Measurements from ENCODE around the gene TRAF2. TPM values are rescaled to one million over a fixed set of nuclear protein-coding genes. Genes with fewer than 3 reads are reported as not detected.
"Not testable (repeated sequence)": the region's sequence is repeated elsewhere in the genome, so short reads cannot be mapped to it uniquely, and the experiment has no call there.

Gene TRAF2
- total and polyA plus RNA-seq, 2 donors, result 12.8 to 18.8 TPM

DNA sequence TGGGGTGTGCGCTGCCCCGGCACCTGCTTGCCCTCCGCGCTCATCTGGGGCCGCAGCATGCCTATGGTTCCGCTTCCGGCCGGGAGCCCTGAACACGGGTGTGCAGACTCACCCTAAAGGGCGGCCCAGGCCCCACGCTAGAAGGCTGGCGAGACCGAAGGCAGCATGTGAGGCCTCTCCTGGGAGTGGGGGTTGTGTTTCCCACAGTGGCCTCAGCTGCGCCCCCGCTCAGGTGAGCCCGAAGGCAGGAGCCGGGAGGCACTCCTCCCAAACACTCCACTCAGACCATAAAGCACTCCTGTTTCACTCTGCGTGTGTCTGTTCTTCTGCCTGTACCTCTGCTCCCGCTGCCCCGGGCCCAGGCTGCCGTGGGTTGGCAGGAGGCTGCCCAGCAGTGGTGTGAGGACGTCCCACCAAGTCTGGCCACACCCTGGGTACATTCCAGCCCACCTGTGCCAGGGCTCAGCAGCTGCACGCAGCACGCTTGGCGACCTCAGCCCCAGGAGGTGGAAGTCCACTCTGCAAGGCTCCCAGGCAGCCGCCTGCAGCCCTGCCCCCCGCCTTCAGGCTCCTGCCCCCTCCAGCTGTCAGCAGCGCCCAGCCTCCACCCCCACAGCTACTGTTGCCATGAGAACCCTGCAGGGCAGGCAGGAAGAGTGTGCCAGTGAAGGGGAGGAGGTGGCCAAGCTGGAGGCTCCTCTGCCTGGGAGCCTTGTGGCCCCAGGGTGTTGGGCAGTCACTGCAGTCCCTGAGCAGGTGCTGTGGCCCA is 45.3 kb upstream of the TRAF2 start:
- DNase-seq (ENCODE audit: low read depth in 6 of 9, low spot score in 9 of 9), result peak in 2 of 9 donors; percentile 37 to 43
- Histone ChIP-seq H3K9me3 (ENCODE audit: control insufficient read depth in 2 of 2, insufficient read depth in 1 of 2, low read length in 1 of 2) (peaks cover 2 to 3% of the 10 kb centered on the region in 2 donors), H3K27ac (ENCODE audit: low read depth in 1 of 2, low read length in 1 of 2) (peak overlapping the region in 1 of 2 donors; percentile 60), H3K36me3 (ENCODE audit: control insufficient read depth in 2 of 2, insufficient read depth in 2 of 2, low read length in 1 of 2) (peaks cover 26 to 50% of the 10 kb centered on the region in 2 donors), H3K4me3 (ENCODE audit: low read length in 2 of 2) (no peak overlapping the region), H3K27me3 (ENCODE audit: control insufficient read depth in 2 of 2, insufficient read depth in 1 of 2, low read length in 1 of 2) (peaks cover 30 to 36% of the 10 kb centered on the region in 2 donors), H3K4me1 (ENCODE audit: control insufficient read depth in 2 of 2, insufficient read depth in 2 of 2, low read length in 2 of 2) (peaks cover 6 to 30% of the 10 kb centered on the region in 2 donors)
- WGBS, result 89% methylated on average over 28 of the region's 28 CpGs

DNA sequence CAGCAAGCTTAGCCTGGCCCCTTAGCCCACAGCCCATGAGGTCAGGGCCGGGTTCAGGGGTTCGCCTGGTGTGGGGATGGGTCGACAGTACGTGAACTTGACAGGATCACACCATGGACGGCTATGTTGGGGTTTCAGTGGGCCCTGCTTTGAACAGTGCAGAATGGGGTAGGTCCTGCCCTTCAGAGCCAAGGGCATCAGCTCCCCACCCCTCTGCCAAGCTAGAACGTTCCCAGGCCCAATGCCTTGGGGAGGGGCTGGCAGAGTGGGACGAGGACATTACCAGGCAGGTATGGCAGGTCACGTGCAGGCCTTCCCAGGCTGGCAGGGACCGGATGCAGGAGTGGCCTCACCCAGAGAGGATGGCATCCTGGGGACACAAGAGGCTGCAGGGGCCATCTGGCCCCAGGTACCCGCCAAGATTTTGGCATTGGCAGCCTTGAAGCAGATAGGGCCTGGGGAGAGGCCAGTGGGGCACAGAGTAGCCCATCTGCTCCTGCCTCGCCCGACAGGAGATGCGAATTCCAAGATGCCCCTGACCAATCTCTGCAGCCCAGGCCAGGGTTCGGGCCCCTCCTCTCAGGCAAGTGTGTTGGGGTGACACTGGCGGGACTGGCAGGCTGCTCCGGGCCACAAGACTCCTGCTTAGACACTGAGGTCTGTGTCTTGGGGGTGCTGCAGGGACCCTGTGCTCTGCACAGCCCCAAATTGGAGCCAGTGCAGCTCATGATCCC is 44.5 kb upstream of the TRAF2 start:
- 78% methylated on average over 16 of the region's 16 CpGs for WGBS
- not testable (repeated sequence) for H3K27ac ChIP-seq (ENCODE audit: low read depth in 1 of 2, low read length in 1 of 2); DNase-seq (ENCODE audit: low read depth in 6 of 9, low spot score in 9 of 9); H3K9me3 ChIP-seq (ENCODE audit: control insufficient read depth in 2 of 2, insufficient read depth in 1 of 2, low read length in 1 of 2)
- peaks cover 9 to 30% of the 10 kb centered on the region in 2 donors for H3K4me1 ChIP-seq (ENCODE audit: control insufficient read depth in 2 of 2, insufficient read depth in 2 of 2, low read length in 2 of 2)
- peaks cover 26 to 42% of the 10 kb centered on the region in 2 donors for H3K36me3 ChIP-seq (ENCODE audit: control insufficient read depth in 2 of 2, insufficient read depth in 2 of 2, low read length in 1 of 2)
- H3K4me3 ChIP-seq (ENCODE audit: low read length in 2 of 2), result peak overlapping the region; percentile 45 to 55
- peaks cover 37 to 44% of the 10 kb centered on the region in 2 donors for H3K27me3 ChIP-seq (ENCODE audit: control insufficient read depth in 2 of 2, insufficient read depth in 1 of 2, low read length in 1 of 2)

DNA sequence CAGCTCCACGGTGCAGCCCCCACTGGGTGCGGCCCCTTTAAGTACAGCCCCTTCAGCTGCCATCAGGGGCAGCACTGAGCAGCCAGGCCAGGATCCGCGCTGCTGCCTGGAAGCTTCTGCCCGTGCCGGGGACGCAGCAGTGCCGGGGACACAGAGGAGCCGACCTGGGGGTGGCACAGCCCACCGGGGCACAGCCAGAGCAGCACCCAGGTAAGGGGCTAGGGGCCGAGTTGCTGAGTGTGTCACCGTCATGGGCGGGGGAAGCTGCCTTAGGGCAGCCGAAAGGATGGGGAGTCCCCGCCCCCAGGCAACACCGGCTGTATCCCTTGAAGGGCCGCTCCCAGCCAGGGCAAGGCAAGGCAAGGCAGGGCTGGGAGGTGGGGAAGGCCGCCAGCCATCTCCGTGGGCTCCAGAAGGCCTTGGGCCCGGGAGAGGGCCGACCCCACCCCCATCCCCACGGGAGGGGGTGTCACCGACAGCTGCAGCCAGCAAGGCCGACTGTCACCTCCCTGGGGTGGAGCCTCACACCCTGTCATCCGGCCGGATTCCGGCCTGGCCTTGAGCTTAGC is 43.9 kb upstream of the TRAF2 start, which contains the start of gene AJM1:
Gene AJM1 (plus strand): TSS at position 99 of the 569 bp plus-strand sequence. CDS start 1,937 bp downstream, outside the sequence.
- H3K36me3 ChIP-seq (ENCODE audit: control insufficient read depth in 2 of 2, insufficient read depth in 2 of 2, low read length in 1 of 2), result peaks cover 26 to 37% of the 10 kb centered on the region in 2 donors
- 1% methylated on average over 27 of the region's 27 CpGs for WGBS
- peaks cover 43 to 50% of the 10 kb centered on the region in 2 donors for H3K27me3 ChIP-seq (ENCODE audit: control insufficient read depth in 2 of 2, insufficient read depth in 1 of 2, low read length in 1 of 2)
- peak; percentile 49 to 88 (median 73) for DNase-seq (ENCODE audit: low read depth in 6 of 9, low spot score in 9 of 9)
- peak within 1 kb of the TSS; percentile 45 to 55 for H3K4me3 ChIP-seq (ENCODE audit: low read length in 2 of 2)
- H3K9me3 ChIP-seq (ENCODE audit: control insufficient read depth in 2 of 2, insufficient read depth in 1 of 2, low read length in 1 of 2); H3K27ac ChIP-seq (ENCODE audit: low read depth in 1 of 2, low read length in 1 of 2): not testable (repeated sequence)
- H3K4me1 ChIP-seq (ENCODE audit: control insufficient read depth in 2 of 2, insufficient read depth in 2 of 2, low read length in 2 of 2), result peaks cover 9 to 31% of the 10 kb centered on the region in 2 donors

DNA sequence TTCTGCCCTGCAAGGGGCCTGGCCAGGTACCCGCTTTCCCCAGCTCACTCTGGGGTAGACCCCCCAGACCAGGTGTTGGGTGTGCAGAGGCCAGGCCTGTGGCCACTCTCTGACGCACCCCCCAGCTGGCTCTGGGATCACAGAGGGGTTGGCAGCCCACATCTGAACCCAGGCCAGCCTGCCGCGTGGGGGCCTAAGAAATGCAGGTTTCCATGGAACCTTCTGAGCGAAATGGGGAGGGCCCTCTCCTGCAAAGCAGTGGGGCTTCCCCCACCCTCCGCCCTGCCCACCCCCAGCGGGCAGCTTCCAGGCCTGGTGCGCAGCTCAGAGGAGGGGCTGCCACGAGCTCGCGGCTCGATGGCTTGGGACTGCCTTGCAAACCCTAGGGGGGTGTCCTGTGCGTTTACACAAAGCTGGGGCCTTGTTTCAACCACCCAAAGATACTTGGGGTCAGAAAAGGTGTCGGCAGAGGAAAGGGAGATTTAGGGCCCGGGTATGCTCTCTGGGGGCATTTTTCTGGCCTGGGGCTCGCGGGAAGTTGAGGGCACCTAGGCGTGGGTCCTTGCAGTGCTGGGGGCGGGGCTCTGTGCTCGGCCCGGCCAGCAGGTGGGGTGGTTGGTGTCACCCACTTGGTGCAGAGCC is 43.0 kb upstream of the TRAF2 start:
- H3K9me3 ChIP-seq (ENCODE audit: control insufficient read depth in 2 of 2, insufficient read depth in 1 of 2, low read length in 1 of 2); H3K27ac ChIP-seq (ENCODE audit: low read depth in 1 of 2, low read length in 1 of 2); DNase-seq (ENCODE audit: low read depth in 6 of 9, low spot score in 9 of 9): not testable (repeated sequence)
- Histone ChIP-seq H3K27me3 (ENCODE audit: control insufficient read depth in 2 of 2, insufficient read depth in 1 of 2, low read length in 1 of 2) (peaks cover 51 to 58% of the 10 kb centered on the region in 2 donors), H3K36me3 (ENCODE audit: control insufficient read depth in 2 of 2, insufficient read depth in 2 of 2, low read length in 1 of 2) (peaks cover 21 to 29% of the 10 kb centered on the region in 2 donors), H3K4me3 (ENCODE audit: low read length in 2 of 2) (peak overlapping the region in 1 of 2 donors; percentile 55), H3K4me1 (ENCODE audit: control insufficient read depth in 2 of 2, insufficient read depth in 2 of 2, low read length in 2 of 2) (peaks cover 15 to 40% of the 10 kb centered on the region in 2 donors)
- 21% methylated on average over 21 of the region's 21 CpGs for WGBS

DNA sequence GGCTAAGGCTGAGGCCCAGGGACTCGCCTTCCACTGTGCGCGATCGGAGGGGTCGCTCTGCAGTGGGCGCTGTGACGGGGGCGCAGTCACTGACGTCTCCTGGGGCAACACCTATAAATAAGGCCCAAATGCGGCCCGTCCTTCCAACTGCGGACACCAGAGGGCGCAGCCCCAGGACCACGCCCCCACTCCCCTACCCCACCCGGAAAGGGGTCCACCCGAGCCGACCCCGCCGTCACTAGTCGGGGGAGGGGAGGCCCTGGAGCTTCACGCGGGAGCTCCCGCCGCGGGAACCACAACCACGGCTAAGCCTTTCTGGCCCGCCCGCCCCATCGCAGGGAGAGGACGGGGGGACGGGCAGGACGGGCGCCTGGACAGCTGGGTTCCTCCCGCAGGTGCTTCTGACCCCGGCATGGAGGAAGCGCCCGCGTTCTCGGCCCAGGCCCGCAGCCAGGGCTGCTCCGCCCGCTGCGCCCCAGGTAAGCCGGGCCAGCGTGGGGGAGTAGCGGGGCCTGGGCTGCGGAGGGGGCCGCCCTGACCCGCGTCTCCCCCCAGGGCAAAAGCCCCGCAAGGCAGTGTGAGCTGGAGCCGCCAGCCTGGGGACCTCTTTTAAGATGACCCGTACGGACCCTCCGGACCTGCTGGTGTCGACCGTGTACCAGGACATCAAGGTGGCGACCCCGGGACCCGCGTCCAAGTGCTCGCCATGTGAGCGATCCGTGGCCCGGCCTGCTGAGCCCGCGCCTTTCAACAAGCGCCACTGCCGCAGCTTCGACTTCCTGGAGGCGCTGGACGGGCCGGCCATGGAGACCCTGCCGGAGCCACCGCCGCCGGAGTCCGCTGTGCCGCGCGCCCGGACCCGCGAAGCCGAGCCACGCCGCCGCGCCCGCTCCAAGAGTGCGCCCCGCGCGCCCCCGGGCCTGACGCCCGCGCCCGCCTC is 42.2 kb upstream of the TRAF2 start:
- H3K9me3 ChIP-seq (ENCODE audit: control insufficient read depth in 2 of 2, insufficient read depth in 1 of 2, low read length in 1 of 2); H3K27ac ChIP-seq (ENCODE audit: low read depth in 1 of 2, low read length in 1 of 2): not testable (repeated sequence)
- Histone ChIP-seq H3K4me3 (ENCODE audit: low read length in 2 of 2) (peak overlapping the region in 1 of 2 donors; percentile 21), H3K4me1 (ENCODE audit: control insufficient read depth in 2 of 2, insufficient read depth in 2 of 2, low read length in 2 of 2) (peaks cover 15 to 41% of the 10 kb centered on the region in 2 donors), H3K27me3 (ENCODE audit: control insufficient read depth in 2 of 2, insufficient read depth in 1 of 2, low read length in 1 of 2) (peaks cover 55 to 66% of the 10 kb centered on the region in 2 donors), H3K36me3 (ENCODE audit: control insufficient read depth in 2 of 2, insufficient read depth in 2 of 2, low read length in 1 of 2) (peaks cover 18 to 22% of the 10 kb centered on the region in 2 donors)
- WGBS, result 9% methylated on average over 99 of the region's 99 CpGs
- peak in 2 of 9 donors; percentile 33 to 42 for DNase-seq (ENCODE audit: low read depth in 6 of 9, low spot score in 9 of 9)

DNA sequence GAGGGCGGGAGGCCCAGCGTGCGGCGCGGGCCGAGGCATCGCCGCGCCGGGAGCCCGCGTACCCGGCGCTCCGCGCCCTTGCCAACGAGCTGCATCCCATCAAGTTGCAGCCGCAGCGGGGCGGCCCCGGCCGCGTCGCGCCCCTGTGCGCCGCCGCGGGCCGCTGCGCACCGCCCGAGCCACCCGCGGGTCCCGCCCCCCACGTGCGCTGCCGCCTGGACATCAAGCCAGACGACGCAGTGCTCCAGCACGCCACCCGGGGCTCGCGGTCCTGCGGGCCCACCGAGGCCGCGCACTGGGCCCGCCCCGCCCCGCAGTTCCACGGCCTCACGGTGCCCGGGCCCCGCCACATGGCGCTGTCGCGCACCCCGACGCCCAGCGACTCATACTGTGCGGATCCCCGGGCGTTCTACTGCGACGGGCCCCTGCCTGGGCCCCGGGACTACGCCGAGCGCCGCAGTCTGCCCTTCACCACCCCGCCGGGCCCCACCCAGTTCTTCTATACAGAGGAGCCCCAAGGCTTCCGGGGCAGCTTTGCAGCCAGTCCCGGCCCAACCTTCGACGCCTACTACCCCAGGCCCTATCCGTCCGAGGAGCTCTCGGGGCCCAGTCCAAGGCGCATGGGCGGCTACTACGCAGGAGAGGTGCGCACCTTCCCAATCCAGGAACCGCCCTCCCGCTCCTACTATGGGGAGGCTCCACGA is 41.4 kb upstream of the TRAF2 start:
- Histone ChIP-seq H3K36me3 (ENCODE audit: control insufficient read depth in 2 of 2, insufficient read depth in 2 of 2, low read length in 1 of 2) (peaks cover 9 to 13% of the 10 kb centered on the region in 2 donors), H3K4me1 (ENCODE audit: control insufficient read depth in 2 of 2, insufficient read depth in 2 of 2, low read length in 2 of 2) (peaks cover 17 to 45% of the 10 kb centered on the region in 2 donors), H3K27me3 (ENCODE audit: control insufficient read depth in 2 of 2, insufficient read depth in 1 of 2, low read length in 1 of 2) (peaks cover 55 to 68% of the 10 kb centered on the region in 2 donors), H3K27ac (ENCODE audit: low read depth in 1 of 2, low read length in 1 of 2) (no peak overlapping the region), H3K4me3 (ENCODE audit: low read length in 2 of 2) (no peak overlapping the region), H3K9me3 (ENCODE audit: control insufficient read depth in 2 of 2, insufficient read depth in 1 of 2, low read length in 1 of 2) (peaks cover 2 to 7% of the 10 kb centered on the region in 2 donors)
- WGBS, result 16% methylated on average over 88 of the region's 88 CpGs
- no peak for DNase-seq (ENCODE audit: low read depth in 6 of 9, low spot score in 9 of 9)

DNA sequence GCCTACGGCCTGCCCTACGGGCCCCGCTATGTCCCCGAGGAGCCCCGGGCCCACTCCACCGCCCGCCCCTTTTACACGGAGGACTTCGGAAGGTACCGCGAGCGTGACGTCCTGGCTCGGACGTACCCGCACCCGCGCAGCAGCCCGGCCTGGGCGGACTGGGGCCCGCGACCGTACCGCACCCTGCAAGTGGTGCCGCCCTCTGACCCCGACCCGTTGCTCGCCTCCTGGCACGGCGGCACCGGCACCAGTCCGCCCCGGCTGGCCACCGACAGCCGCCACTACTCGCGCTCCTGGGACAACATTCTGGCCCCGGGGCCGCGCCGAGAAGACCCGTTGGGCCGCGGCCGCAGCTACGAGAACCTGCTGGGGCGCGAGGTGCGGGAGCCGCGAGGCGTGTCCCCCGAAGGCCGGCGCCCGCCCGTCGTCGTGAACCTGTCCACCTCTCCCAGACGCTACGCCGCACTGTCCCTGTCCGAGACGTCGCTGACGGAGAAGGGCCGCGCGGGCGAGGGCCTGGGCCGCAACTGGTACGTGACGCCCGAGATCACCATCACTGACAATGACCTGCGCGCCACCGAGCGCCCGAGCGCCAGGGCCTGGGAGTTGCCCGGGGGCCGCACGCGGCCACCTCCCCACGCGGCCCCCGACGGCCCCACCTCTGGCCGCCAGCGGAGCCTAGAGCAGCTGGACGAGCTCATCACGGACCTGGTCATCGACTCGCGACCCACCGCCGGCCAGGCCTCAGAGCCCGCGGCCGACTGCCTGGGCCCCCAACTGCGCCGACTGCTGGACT is 40.7 kb upstream of the TRAF2 start:
- Histone ChIP-seq H3K36me3 (ENCODE audit: control insufficient read depth in 2 of 2, insufficient read depth in 2 of 2, low read length in 1 of 2) (peaks cover 5 to 9% of the 10 kb centered on the region in 2 donors), H3K4me1 (ENCODE audit: control insufficient read depth in 2 of 2, insufficient read depth in 2 of 2, low read length in 2 of 2) (peaks cover 18 to 50% of the 10 kb centered on the region in 2 donors), H3K9me3 (ENCODE audit: control insufficient read depth in 2 of 2, insufficient read depth in 1 of 2, low read length in 1 of 2) (peaks cover 2 to 7% of the 10 kb centered on the region in 2 donors), H3K27ac (ENCODE audit: low read depth in 1 of 2, low read length in 1 of 2) (no peak overlapping the region), H3K4me3 (ENCODE audit: low read length in 2 of 2) (no peak overlapping the region), H3K27me3 (ENCODE audit: control insufficient read depth in 2 of 2, insufficient read depth in 1 of 2, low read length in 1 of 2) (peaks cover 55 to 71% of the 10 kb centered on the region in 2 donors)
- 34% methylated on average over 102 of the region's 102 CpGs for WGBS
- DNase-seq (ENCODE audit: low read depth in 6 of 9, low spot score in 9 of 9), result no peak

Data from thymus (tissue), 11 donors.